LNCaP clone FGC (cell line): ENCODE measurements around the gene KIF12.
"Not testable (repeated sequence)": the region's sequence is repeated elsewhere in the genome, so short reads cannot be mapped to it uniquely, and the experiment has no call there.

ENCODE experiments used
- DNase-seq: peaks from one replicate; pipeline ENCODE4 v3.0.0-alpha.2; 2011; ENCODE audit warnings: low read depth
- H3K4me3 ChIP-seq: 2 replicates; pipeline ENCODE4 v1.5.1; 2011; ENCODE audit warnings: mild to moderate bottlenecking, low read depth, low read length, control low read depth
- TF ChIP-seq, protein P1 (sequence below): IDR thresholded peaks from 2 replicates; pipeline ENCODE4 v1.5.1; 2012; ENCODE audit warnings: mild to moderate bottlenecking; ENCODE audit not compliant: control insufficient read depth, insufficient read depth; ENCODE audit errors: extremely low read depth

KIF12 gene

DNA sequence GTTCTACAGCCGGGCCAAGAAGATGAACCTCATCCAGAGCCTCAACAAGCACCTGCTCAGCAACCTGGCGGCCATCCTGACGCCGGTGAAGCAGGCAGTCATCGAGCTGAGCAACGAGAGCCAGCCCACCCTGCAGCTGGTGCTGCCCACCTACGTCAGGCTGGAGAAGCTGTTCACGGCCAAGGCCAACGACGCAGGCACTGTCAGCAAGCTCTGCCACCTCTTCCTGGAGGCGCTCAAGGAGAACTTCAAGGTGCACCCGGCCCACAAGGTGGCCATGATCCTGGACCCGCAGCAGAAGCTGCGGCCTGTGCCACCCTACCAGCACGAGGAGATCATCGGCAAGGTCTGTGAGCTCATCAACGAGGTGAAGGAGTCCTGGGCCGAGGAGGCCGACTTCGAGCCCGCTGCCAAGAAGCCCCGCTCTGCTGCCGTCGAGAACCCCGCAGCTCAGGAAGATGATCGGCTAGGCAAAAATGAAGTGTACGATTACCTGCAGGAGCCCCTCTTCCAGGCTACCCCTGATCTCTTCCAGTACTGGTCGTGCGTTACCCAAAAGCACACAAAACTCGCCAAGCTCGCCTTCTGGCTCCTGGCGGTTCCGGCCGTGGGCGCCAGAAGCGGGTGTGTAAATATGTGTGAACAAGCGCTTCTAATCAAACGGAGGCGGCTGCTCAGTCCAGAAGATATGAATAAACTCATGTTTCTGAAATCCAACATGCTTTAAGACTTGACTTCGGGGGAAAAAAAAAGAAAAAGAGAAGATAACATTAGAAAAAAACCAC lies 49.5 kb downstream of the KIF12 start:
- peak; percentile 17 for DNase-seq
- TF ChIP-seq, protein P1, sequence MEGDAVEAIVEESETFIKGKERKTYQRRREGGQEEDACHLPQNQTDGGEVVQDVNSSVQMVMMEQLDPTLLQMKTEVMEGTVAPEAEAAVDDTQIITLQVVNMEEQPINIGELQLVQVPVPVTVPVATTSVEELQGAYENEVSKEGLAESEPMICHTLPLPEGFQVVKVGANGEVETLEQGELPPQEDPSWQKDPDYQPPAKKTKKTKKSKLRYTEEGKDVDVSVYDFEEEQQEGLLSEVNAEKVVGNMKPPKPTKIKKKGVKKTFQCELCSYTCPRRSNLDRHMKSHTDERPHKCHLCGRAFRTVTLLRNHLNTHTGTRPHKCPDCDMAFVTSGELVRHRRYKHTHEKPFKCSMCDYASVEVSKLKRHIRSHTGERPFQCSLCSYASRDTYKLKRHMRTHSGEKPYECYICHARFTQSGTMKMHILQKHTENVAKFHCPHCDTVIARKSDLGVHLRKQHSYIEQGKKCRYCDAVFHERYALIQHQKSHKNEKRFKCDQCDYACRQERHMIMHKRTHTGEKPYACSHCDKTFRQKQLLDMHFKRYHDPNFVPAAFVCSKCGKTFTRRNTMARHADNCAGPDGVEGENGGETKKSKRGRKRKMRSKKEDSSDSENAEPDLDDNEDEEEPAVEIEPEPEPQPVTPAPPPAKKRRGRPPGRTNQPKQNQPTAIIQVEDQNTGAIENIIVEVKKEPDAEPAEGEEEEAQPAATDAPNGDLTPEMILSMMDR, result no peak
- no peak overlapping the region for H3K4me3 ChIP-seq

DNA sequence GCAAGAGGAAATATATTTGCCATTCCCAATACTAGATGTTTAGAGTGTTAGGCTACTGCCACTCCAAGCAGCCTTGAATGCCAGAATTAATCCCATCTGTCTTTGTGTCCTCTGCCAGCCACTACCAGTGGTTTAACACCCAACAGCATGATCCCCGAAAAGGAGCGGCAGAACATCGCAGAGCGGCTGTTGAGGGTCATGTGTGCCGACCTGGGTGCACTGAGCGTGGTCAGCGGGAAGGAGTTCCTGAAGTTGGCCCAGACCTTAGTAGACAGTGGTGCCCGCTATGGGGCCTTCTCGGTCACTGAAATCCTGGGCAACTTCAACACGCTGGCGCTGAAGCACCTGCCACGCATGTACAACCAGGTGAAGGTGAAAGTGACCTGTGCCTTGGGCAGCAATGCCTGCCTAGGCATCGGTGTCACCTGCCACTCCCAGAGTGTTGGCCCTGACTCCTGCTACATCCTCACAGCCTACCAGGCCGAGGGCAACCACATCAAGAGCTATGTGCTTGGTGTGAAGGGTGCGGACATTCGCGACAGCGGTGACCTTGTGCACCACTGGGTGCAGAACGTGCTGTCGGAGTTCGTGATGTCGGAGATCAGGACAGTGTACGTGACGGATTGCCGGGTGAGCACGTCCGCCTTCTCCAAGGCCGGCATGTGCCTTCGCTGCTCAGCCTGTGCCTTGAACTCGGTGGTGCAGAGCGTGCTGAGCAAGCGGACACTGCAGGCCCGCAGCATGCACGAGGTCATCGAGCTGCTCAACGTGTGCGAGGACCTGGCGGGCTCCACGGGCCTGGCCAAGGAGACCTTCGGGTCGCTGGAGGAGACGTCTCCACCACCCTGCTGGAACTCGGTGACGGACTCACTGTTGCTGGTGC lies 50.3 kb downstream of the KIF12 start:
- no peak for DNase-seq
- TF ChIP-seq, protein P1, result no peak
- H3K4me3 ChIP-seq, result no peak overlapping the region

DNA sequence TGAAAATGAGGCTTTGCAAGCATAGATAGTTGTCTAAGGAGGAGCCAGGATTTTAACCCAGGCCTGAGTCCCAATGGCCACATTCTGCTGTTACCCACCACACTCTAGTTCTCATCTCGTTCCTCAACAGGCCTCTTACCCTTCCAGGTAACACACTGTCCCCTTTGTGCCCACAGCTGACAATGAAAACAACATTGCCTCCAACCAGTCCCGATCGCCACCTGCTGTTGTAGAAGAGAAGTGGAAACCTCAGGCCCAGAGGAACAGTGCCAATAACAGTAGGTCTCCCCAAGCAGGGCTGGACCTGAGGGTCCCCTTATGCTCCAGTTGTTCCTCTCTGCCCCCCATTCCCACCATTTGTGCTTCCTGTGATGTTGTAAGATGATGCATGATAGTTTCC lies 51.4 kb downstream of the KIF12 start:
- DNase-seq, result no peak

DNA sequence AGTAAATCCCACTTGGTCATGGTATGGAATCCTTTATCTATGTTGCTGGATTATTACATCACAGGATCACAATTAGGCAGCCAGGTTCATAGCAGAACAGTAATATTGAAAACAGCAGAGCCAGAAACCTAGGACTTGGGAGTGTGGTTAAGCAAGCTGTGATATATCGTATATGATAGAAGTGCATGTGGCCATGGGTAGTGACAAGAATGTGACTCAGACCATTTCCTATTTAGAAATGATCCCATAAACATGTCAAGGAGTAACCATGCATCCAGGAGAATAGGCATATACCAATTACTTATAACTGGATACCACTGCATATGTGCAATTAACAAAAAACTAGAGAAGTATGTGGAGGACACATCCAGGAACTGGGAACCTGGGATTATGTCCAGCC lies 52.2 kb downstream of the KIF12 start:
- H3K4me3 ChIP-seq, result no peak overlapping the region
- DNase-seq, result no peak
- TF ChIP-seq, protein P1, result no peak

More for the DNA sequence above, 51.4 kb downstream of the KIF12 start:
- no peak overlapping the region for H3K4me3 ChIP-seq
- TF ChIP-seq, protein P1, result peak; percentile 47

DNA sequence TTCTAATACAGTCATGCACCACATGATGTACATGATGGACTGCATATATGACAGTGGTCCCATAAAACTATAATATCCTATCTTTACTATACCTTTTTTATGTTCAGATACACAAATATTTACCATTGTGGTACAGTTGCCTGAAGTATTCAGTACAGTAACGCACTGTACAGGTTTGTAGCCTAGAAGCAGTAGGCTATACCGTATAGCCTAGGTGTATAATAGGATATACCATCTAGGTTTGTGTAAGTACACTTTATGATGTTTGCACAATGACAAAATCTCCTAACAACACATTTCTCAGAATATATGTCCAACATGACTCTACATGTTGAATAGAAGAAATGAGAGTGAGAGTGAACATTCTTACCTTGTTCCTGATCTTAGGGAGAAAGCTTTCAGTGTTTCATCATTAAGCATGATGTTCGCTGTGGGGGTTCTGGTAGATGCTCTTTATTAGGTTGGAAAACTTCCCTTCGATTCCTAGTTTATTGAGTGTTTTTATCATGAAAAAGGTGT lies 52.8 kb downstream of the KIF12 start:
- TF ChIP-seq, protein P1, result no peak
- peak; percentile 2 for DNase-seq
- H3K4me3 ChIP-seq, result no peak overlapping the region

DNA sequence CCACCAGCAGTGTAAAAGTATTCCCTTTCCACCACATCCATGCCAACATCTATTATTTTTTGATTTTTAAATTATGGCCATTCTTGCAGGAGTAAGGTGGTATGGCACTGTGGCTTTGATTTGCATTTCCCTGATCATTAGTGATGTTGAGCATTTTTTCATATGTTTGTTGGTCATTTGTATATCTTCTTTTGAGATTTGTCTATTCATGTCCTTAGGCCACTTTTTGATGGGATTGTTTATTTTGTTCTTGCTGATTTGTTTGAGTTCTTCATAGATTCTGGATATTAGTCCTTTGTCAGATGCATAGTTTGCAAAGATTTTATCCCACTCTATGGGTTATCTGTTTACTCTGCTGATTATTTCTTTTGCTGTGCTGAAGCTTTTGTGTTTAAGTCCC lies 55.4 kb downstream of the KIF12 start:
- not testable (repeated sequence) for DNase-seq, H3K4me3 ChIP-seq
